Muscle of back (tissue), 11 donors: ENCODE measurements around the gene PPM1H. TPM values are rescaled to one million over a fixed set of nuclear protein-coding genes. Genes with fewer than 3 reads are reported as not detected.
A peak's percentile ranks its signal among the peaks of the same experiment; 100 is the strongest.
"Not testable (repeated sequence)": the region's sequence is repeated elsewhere in the genome, so short reads cannot be mapped to it uniquely, and the experiment has no call there.

Experiments used
- DNase-seq, 3 donors: peaks; one replicate each; pipeline versions ENCODE4 v3.0.0 to v3.0.0-alpha.2; 2013
- polyA plus RNA-seq, 10 donors: library from polyadenylated mRNA; unstranded; fragments of 120-200 nt; gene quantifications; one replicate each; pipeline ENCODE4 v1.2.1, GENCODE V29; 2013; ENCODE audit not compliant: insufficient read length in 10 of 10

PPM1H gene
- polyA plus RNA-seq, 10 donors: 2.8 to 4.9 (median 3.5) TPM

DNA sequence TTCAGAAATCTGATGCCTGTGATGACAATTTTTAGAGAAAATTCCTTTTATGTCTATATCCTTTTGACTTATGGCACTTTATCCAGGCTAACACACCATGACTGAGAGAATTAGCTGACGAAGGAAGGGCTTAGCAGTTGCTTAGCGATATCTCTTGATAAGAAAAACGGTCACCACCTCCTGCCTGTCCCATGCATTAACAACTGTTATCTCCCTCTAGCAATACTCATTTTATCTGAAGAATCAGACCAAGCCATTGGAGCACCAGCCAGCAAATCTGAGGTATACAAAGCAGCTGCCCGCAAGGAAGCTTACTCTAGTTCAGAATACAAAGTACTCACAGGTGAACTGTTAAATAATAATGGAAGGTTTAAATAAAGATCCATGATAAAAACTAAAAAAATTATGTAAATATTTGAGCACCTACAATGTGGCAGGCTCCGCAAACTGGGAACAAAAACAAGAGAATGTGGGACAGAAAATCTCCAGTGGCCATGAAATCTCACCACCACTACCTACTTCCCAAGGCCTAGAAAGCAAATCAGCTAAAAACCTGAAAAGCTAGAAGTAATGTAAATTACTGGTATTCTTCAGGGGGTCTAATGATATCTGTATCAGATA is 24.3 kb downstream of the PPM1H start:
- DNase-seq: no peak

DNA sequence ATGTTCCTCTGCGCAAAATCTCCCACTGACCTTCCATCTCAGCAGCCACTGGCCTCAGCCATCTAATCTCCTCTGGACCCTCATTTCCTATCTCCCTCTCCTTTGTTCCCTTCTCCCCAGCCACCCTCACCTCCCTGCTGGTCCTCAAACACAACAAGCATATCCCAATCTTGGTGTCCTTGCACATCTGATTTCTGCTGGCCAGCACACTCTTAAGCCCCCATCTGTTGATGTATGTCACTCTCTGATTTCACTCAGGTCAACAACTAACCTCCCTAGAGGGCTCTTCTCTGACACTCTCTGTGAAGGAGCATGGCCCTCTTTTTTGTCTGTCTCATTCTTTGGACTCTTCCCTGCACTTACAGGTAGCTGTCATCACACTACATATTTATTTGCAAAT is 25.6 kb downstream of the PPM1H start:
- DNase-seq: no peak

DNA sequence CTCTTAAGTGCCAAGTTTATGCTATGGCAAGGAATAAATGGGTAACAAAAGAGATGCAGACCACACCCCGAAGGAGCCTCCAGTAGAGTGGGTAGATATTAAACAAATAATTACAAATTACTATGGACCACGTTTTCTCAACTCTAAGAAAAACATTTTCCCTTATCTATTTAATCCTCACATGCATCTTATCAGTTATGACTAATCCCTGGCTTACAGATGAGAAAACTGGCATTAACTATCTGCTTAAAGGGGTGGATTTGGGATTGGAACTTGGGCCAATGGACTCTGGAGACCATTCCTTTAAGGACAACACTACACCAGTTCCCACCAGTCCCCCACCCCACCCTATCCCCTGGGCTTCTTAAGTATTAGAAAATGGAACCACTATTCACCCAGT is 26.3 kb downstream of the PPM1H start:
- no peak for DNase-seq

DNA sequence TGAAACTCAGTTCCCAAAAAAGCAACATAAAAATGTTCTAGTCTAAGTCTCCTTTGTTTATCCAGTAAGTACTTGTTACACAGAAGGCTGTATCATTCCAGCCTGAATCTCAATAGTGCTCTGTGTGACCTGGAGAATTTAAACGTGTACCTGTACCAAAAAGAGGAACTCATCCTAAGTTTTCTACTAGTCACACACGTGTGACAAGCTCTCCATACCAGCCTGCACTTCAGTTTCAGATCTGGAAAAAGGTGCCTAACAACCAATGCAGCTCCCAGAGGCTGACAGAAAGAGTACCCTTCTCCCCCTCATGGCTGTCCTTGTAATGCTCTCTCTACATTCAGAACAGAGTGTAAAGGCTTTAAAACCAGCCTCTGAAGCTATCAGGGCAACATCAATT is 27.4 kb downstream of the PPM1H start:
- no peak for DNase-seq

DNA sequence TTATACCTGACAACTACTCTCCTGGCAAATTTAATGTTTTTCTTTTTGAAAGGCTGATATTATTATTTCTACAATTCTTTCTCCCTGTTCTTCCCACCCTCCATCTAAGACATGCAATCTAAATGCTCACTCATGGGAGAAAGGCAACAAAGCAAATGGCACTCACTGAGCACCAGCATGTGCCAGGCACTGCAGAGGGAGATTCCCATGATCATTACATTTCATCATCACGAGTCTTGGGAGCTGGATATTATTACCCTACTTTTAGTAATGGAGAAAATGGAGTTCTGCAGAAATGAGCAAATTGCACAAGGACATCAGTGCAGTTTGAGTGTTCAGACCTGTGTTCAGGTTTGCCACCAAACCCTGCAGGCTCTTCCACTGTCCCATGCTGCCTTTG is 27.9 kb downstream of the PPM1H start:
- DNase-seq: no peak

DNA sequence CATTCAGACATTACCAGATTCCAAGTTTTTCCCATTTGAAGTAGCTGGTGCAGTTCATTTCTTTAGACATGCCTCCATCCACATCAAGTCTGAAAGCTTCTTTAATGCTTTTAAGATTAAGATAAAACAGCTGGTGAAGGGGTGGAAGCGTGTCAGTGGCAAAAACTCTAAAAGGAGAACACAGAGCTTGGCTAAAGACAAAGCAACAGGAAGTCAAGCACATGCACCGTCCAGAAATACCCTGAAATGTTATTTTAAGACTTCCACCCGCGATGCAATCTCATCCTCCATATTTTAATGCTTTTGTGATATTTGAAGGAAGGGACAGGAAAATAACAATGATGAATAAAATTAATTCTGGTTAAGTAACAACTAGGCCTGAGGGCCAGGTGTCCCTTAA is 31.8 kb downstream of the PPM1H start:
- DNase-seq: peak in 1 of 3 donors; percentile 22

DNA sequence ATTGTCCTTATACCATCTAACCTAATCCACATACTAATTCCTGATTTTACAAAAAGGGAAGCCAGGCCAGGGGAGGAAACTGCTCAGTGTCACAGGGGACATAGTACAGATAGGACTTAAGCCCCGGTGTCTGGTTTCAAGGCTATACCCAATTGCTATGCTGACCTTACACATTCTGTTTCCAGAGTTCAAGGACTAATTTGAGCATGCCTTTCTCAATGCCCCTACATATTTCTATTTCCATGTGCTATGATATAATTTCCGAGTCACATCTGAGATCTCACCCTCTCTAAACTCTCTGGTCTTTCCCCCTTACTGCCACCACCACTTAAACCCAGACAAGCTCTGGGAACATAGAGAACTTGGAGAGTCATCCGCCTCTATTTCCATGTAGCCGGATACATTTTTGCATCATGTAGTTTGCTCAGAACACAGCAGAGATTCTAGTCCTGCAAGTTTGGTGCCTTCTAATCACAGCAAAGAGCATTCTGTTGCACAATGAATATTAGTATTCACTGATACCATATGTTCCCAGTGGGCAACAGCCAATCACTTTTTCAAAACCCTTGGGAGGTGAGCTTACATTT is 34.2 kb downstream of the PPM1H start:
- DNase-seq: no peak

DNA sequence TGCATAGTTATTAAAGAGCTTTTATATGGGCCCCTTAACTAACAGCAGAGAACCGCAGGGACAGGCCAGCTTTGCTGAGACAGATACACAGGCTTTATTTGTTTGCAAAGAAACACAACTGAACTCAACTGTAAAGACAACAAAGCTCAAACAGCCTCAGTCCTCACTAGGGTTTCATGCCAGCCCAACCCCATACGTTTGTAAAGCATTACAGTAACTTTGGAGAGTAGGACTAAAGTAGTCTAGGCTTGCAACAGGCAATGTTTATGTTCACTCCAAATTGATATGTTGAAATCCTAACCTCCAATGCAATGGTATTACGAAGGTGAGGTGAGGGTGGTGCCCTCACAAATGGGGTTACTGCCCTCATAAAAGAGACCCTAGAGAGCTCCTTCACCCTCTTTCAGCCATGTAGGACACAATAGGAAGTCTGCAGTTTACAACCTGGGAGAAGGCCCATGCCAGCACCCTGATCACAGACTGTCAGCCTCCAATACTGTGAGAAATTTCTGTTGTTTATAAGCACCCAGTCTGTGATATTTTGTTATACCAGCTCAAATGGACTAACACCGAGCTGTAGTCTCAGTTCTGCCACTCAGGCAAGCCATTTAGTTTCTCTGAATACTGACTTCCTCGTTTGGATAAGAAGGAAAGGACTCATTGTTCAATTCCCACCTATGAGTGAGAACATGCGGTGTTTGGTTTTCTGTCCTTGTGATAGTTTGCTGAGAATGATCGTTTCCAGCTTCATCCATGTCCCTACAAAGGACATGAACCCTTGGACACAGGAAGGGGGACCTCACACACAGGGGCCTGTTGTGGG is 35.2 kb downstream of the PPM1H start:
- DNase-seq: no peak

DNA sequence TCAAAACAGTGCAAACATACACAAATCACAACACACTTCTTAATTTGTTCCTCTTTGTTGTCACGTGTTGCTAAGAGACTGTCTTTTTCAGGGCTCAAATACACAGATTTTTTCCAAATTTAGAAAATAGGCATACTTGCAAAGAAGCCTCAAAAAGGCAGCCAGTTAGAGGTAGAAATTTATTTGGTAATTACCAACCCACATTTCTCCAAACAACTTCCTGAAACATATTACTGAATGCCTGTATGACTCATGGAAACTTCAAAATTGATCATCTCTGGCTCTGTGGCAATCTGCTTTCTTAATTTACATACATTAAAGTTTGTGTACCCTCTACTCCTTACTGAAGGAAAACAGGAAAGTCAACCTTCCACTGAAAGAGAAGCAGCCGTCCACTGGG is 36.4 kb downstream of the PPM1H start:
- DNase-seq: no peak

DNA sequence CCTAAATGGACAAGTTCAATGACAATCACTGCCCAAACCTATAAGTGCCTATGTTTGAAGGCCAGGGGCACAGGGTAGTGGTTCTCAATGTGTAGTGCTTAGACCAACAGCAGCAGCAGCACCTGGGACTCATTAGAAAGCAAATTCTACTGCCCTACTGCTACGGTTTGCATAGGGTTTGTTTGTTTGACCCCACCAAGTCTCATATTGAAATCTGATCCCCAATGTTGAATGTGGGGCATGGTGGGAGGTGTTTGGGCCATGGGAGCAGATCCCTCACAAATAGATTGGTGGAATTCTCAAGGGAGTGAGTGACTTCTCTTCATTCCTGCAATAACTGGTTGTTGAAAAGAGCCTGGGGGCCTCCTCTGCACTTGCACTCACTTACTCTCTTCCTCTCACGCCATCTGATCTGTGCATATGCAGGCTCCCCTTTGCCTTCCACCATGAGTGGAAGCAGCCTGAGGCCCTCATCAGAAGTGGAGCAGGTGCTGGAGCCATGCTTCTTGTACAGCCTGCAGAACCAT is 39.5 kb downstream of the PPM1H start:
- no peak for DNase-seq

DNA sequence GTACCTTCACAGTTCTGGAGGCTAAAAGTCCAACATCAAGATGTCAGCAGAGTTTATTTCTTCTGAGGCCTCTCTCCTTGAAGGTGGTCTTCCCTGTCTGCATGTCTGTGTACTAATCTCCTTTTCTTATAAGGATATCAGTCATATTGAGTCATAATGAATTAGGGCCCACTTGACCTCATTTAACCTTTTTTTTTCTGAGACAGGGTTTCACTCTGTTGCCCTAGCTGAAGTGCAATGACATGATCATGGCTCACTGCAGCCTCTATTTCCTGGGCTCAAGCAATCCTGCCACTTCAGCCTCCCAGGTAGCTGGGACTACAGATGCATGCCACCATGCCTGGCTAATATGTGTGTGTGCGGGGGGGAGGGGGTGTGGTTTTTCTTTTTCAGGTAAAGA is 41.7 kb downstream of the PPM1H start:
- DNase-seq: no peak

DNA sequence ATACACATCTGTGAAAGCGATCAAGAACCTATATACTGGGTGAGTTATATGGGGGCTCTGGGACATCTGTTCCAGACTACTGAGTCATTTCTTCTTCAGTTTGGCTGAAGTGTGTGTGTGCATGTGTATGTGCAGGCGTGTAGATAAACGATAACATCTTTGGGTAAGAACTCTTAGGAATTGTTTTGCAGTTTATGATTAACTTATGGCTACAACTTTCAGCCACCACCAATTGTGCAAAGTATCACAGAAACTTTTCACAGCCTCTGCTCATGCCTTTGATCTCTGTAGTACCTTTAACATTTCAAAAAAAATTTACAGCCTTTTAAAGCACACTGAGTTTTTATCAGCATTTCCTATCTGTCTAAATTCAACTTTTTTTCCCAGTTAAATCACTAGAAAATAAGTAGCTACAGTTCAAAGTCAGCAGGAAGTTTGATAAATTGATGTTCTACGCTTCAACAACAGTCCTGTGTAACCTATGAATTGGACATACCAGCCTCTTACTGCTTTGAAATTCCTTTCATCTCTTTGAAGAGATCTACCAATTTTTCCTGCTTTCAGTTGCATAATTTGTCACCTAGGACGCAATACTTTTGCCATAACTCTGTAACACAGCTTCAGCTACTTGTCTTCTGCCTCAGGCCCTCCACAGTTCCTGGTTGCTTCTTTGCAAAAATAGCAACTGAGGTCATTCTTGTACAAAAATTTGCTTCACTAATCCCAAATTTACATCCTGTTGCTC is 43.0 kb downstream of the PPM1H start:
- no peak for DNase-seq

DNA sequence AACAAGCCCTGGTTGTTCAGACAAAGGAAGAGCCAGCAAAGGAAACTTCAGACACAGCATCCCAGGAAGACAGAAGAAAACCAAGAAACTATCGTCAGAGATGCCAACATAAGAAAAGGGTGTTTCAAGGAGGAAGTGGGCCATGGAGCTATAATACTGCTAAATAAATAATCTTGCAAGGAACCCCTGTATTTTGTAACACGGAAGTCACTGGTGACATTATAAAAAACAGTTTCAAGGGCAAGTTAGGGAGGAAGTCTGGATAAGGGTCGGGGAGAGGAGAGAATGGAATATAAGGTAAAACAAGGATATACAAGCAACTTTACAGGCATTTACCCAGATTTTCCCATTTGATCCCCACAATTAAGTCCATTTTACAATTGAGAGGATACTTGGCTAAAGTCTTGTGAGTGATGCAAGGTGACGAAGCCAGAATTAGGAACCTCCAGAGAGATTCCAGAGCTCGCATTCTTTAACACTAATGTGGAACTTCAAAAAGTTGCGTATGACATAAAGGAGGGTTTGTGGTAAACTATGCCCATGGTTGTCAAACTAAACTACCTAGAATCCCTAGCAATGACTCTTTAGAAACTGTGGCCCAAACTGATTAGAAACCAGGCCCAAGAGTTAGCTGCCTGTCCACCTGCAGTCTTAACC is 46.4 kb downstream of the PPM1H start:
- DNase-seq: no peak

DNA sequence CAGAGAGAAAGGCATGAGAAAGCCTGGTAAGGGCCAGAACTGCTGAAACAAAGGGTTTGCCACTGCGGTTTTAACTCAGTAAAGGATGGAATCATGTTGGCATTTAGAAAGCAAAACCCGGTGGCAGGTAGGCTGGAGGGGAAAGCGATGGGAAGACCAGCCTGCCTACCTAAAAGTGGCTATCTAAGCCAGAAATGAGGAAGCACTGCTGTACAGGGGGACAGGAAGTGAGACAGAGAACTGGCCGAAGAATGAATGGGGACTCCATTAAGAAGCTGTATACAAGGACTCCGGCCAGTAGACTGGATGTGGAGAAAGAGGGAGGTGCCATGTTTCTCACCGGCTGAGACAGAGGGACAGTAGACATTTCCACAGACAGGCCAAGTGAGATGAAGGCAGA is 48.2 kb downstream of the PPM1H start:
- DNase-seq: no peak

DNA sequence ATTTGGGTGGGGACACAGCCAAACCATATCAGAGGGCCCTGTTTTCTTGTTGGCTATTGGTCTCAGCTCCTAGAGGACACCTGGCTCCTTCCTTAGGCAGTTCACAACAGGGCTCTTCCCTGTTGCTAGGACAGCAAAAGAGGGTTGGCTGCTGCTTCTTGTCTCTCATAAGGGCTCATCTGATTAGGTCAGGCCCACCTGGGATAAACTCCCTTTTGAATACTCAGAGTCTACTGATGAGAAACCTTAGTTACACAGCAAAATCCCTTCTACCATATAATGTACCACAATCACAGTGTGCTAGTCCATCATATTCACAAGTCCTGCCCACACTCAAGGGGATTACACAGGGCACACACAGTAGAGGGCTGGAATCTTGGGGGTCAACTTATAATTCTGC is 49.7 kb downstream of the PPM1H start:
- DNase-seq: no peak

DNA sequence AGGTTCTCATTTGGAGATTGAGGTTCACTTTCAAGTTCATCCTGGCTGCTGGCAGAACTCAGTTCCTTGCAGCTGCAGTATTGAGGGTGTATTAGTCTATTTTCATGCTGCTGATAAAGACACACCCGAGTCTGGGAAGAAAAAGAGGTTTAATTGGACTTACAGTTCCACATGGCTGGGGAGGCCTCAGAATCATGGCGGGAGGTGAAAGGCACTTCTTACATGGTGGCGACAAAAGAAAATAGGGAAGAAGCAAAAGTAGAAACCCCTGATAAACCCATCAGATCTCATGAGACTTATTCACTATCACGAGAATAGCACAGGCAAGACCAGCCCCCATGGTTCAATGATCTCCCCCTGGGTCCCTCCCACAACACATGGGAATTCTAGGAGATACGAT is 50.1 kb downstream of the PPM1H start:
- not testable (repeated sequence) for DNase-seq

DNA sequence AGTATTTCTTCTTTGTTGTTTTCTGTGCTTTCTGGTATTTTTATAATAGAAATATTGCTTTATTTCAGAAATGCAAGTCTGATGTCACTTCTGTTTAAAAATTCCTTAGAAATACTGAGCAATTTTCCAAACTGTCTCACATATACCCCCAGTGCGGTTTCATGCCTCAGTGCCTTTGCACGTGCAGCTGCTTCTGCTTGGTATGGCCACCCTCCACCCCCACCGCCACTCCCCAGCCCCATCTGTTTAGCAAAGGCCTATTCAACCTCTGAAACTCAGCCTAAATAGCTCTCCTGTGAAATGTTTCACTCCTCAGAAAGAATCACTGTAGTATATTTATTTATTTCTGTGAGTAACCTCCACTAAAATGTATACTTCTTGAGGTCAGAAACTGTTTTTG is 52.3 kb downstream of the PPM1H start:
- no peak for DNase-seq

DNA sequence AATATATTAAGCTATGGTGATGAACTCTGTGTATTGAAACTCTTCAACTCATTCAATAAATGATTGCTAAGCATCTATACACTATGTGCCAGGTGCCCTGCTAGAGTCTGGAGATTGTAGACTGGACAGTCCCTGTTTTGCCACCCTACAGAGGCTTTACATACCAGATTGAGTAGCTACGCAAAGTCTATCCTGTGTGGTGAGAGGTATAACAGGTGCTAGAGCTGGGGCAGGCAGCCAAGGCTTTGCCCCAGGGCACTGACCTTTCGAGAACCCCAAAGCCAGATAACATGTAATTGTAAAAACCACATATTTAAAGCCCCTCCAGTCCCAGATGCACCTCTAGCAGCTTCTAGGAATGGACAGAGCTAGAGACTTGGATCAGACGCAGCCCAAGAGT is 52.8 kb downstream of the PPM1H start:
- no peak for DNase-seq

DNA sequence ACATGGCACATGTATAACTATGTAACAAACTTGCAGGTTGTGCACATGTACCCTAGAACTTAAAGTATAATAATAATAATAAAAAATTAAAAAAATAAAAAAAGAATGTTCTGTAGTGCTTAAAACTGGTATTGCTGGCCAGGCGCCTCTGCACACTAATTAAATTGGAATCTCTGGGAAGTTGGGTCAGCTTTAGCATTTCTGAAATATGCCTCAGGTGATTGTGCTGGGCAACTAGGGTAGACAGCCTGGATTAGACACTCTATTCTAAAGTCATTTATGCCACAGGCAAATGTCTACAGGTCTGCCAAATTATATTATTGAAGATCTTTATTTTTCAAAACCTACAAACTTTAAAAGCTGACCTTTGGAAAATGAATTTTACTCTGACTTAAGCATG is 55.3 kb downstream of the PPM1H start:
- DNase-seq: no peak

DNA sequence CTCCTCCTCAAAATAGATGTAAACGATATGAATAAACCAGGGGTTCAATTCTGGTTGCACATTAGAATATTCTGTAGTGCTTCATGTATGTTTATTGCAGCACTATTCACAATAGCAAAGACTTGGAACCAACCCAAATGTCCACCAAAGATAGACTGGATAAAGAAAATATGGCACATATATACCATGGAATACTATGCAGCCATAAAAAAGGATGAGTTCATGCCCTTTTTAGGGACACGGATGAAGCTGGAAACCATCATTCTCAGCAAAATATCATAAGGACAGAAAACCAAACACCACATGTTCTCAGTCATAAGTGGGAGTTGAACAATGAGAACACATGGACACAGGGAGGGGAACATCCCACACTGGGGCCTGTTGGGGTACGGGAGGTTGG is 55.7 kb downstream of the PPM1H start:
- not testable (repeated sequence) for DNase-seq

DNA sequence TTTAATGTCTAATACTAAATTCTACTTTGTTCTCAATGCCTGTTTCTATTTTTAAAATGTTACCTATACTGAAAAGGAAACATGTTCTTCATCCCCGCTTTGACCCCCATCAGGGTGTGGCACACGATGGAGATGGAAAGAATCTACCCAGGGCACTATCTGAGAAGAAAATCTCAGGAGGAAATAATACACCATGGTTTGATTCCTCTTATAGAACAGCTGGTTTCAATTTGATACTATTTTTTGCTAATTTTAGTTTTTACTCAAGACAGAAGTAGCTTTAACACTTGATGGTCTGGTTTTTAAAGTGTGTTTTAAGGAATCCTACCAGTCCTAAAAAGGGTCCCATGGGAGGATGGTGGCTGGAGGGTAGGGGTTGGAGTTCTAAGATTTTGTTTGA is 56.7 kb downstream of the PPM1H start:
- DNase-seq: no peak
